Spleen (tissue), 11 donors: ENCODE measurements around the gene PRKCE. TPM values are rescaled to one million over a fixed set of nuclear protein-coding genes. Genes with fewer than 3 reads are reported as not detected.
A peak's percentile ranks its signal among the peaks of the same experiment; 100 is the strongest.

Experiments
- DNase-seq: peaks from one replicate; pipeline ENCODE4 v3.0.0-alpha.2; 2020
- H3K27ac ChIP-seq, 8 donors: fragments of 200-600 bp; sonication (generic) in 7 of 8; 1 replicate in 4 of 8; 2 replicates in 4 of 8; pipeline versions ENCODE4 v1.5.0 to v1.8.0; 2016 to 2021; ENCODE audit warnings: inconsistent platforms in 4 of 8, mild to moderate bottlenecking in 4 of 8, moderate library complexity in 1 of 8
- H3K27me3 ChIP-seq, 7 donors: fragments of 200-600 bp; sonication (generic) in 6 of 7; replicated peaks in 1 of 7; 1 replicate in 4 of 7; 2 replicates in 3 of 7; pipeline versions ENCODE4 v1.5.0 to v1.8.0; 2016 to 2021; ENCODE audit warnings: inconsistent platforms in 3 of 7, mild to moderate bottlenecking in 1 of 7
- H3K36me3 ChIP-seq, 6 donors: fragments of 200-600 bp; sonication (generic) in 5 of 6; 1 replicate in 4 of 6; 2 replicates in 2 of 6; pipeline versions ENCODE4 v1.5.0 to v1.8.0; 2016 to 2021; ENCODE audit warnings: inconsistent platforms in 2 of 6
- H3K4me1 ChIP-seq, 6 donors: fragments of 200-600 bp; sonication (generic) in 5 of 6; 1 replicate in 3 of 6; 2 replicates in 3 of 6; pipeline versions ENCODE4 v1.5.0 to v1.8.0; 2016 to 2021; ENCODE audit warnings: inconsistent platforms in 3 of 6
- H3K4me3 ChIP-seq, 8 donors: fragments of 200-600 bp; sonication (generic) in 7 of 8; 1 replicate in 4 of 8; 2 replicates in 4 of 8; pipeline versions ENCODE4 v1.5.0 to v1.8.0; 2016 to 2021; ENCODE audit warnings: inconsistent platforms in 4 of 8, mild to moderate bottlenecking in 4 of 8, moderate library complexity in 2 of 8
- H3K9me3 ChIP-seq, 8 donors: fragments of 200-600 bp; sonication (generic) in 7 of 8; 1 replicate in 4 of 8; 2 replicates in 4 of 8; pipeline versions ENCODE4 v1.5.0 to v1.8.0; 2016 to 2021; ENCODE audit warnings: inconsistent platforms in 4 of 8
- POLR2A ChIP-seq, 3 donors: fragments of 450-650 bp; IDR thresholded peaks; one replicate each; pipeline ENCODE4 v1.5.1; 2017; ENCODE audit warnings: antibody characterized with exemption in 3 of 3, mild to moderate bottlenecking in 1 of 3
- POLR2AphosphoS5 ChIP-seq, 3 donors: sonication (generic); formaldehyde crosslinking; IDR thresholded peaks; one replicate each; pipeline ENCODE4 v1.5.1; 2017; ENCODE audit warnings: antibody characterized with exemption in 3 of 3
- WGBS, 5 donors: extraction: QIAGEN DNeasy Blood & Tissue Kit in 3 of 5; methylation state at CpG; one replicate each; pipeline versions ENCODE4 v1.1.5 to v1.1.7; 2013 to 2018; 5-methylcytosine and 5-hydroxymethylcytosine counted together
- intact Hi-C: fragments of 100-400 bp; cut with DNase I; formaldehyde crosslinking; loops from one replicate; pipeline ENCODE4 v1.15.0; 2023; ENCODE audit warnings: low total_unique reads
- polyA plus RNA-seq, 3 donors: library from polyadenylated mRNA; stranded (reverse); fragments of 200-250 nt; gene quantifications; one replicate each; pipeline ENCODE4 v1.2.1, GENCODE V29; 2013
- total RNA-seq, 7 donors: library from RNA; depleted of rRNA in 3 of 7; stranded (reverse); fragments of >200 nt in 3 of 7; fragmentation: NEBNext Ultra II Directional in 4 of 7; extraction: Animal tissue kit (Norgen Biotek cat#: 25700) in 4 of 7; gene quantifications; one replicate each; pipeline versions ENCODE4 v1.1.0 to v1.2.1, GENCODE V29; 2016 to 2021
- TF ChIP-seq, protein P1 (sequence below), 11 experiments: fragments of 200-600 bp in 7 of 11; fragments of 450-650 bp in 4 of 11; sonication (generic) in 4 of 11; IDR thresholded peaks in 8 of 11; conservative IDR thresholded peaks in 3 of 11; 1 replicate in 7 of 11; 2 replicates in 4 of 11; pipeline versions ENCODE4 v1.4.0 to v1.8.0; 2016 to 2021; ENCODE audit warnings: antibody characterized with exemption in 11 of 11, inconsistent platforms in 4 of 11, mild to moderate bottlenecking in 1 of 11
- donor health status: healthy with polysubstance abuse.
- donor health status: DM: no; HTN: no; CAD: no; lungs with moderate emphysema.
- donor health status: DM: no; HTN: no; CAD: no.
- donor health status: Bipolar disorder and iron deficiency.
- donor health status: healthy.
- donor health status: DM: no; HTN: no; CAD: no.
- donor health status: DM: yes; HTN: yes; CAD: no.

The PRKCE gene
- total and polyA plus RNA-seq, 10 donors, result 2.5 to 43.6 (median 18.8) TPM

DNA sequence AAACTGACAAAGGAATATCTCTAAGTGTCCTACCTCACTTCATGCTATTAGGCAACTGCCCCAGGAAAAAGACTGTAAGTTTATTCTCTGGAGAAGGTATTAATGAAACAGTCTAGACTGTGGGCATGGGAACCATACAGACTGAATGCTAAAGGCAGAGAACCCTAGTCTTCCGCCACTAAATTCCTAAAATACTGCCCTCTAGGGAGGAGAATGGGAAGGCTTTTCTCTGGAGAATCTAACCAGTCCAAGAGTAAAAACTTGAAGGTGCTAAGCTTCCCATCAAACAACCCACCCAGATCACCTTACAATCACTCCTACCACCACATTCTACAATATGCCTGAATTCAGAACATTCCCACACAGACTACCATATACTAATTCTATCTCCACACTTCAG lies 43.8 kb upstream of the PRKCE start:
- Histone ChIP-seq H3K9me3 (no peaks in the 10 kb centered on the region), H3K36me3 (peaks cover 0 to 26% (median 11%) of the 10 kb centered on the region in 6 donors), H3K27me3 (no peaks in the 10 kb centered on the region), H3K4me3 (no peak overlapping the region), H3K27ac (no peak overlapping the region), H3K4me1 (peaks cover 7 to 63% (median 29%) of the 10 kb centered on the region in 6 donors)
- WGBS, 5 donors, result 79 to 100% (median 88%) methylated on average over 1 of the region's 1 CpG
- intact Hi-C loops, result no loop called here
- no peak for TF ChIP-seq POLR2A (IDR thresholded peaks at IDR 0.05)
- TF ChIP-seq, protein P1, sequence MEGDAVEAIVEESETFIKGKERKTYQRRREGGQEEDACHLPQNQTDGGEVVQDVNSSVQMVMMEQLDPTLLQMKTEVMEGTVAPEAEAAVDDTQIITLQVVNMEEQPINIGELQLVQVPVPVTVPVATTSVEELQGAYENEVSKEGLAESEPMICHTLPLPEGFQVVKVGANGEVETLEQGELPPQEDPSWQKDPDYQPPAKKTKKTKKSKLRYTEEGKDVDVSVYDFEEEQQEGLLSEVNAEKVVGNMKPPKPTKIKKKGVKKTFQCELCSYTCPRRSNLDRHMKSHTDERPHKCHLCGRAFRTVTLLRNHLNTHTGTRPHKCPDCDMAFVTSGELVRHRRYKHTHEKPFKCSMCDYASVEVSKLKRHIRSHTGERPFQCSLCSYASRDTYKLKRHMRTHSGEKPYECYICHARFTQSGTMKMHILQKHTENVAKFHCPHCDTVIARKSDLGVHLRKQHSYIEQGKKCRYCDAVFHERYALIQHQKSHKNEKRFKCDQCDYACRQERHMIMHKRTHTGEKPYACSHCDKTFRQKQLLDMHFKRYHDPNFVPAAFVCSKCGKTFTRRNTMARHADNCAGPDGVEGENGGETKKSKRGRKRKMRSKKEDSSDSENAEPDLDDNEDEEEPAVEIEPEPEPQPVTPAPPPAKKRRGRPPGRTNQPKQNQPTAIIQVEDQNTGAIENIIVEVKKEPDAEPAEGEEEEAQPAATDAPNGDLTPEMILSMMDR (IDR thresholded peaks at IDR 0.05 in 8 of 11, conservative IDR thresholded peaks at IDR 0.05 in 3 of 11), result peak in 2 of 11 experiments; percentile 6 to 11
- DNase-seq, result no peak

DNA sequence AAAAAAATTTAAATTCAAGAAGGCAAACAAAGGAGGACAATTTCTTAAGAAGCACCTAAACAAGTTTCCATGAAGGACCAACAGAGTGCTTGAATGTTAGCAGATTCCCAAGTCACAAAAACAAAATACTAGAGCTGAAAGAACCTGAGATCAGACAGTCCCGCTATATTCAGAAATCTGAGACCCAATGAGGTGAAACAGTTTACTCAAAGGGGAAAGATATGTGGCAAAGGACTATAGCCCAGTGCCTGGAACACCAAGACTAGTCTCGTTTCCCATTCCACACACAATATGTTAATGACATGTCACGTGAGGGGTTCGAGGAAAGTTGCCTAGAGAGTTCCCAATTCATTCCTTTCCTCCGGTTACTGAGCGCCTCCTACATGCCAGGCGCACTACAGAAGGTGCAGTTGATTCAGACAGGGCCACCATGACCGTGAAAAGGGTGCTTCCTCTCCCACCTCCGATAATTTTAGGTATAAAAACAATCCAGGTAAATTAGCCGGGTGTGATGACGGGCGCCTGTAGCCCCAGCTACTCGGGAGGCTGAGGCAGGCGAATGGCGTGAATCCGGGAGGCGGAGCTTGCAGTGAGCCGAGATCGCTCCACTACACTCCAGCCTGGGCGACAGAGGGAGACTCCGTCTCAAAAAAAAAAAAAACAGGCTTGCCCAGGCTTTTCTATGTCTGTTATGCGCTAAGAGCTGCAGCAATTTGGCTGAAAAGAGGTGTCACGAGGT lies 41.0 kb upstream of the PRKCE start:
- Histone ChIP-seq H3K4me1 (peaks cover 7 to 56% (median 29%) of the 10 kb centered on the region in 6 donors), H3K9me3 (no peaks in the 10 kb centered on the region), H3K4me3 (peak overlapping the region; percentile 57 to 89 (median 76)), H3K36me3 (peaks cover 0 to under 1% (median 0%) of the 10 kb centered on the region in 6 donors), H3K27me3 (no peaks in the 10 kb centered on the region), H3K27ac (peak overlapping the region; percentile 53 to 95 (median 92))
- WGBS, 5 donors, result 1 to 2% (median 1%) methylated on average over 23 of the region's 23 CpGs
- no peak for TF ChIP-seq POLR2AphosphoS5 (IDR thresholded peaks at IDR 0.05)
- TF ChIP-seq, protein P1 (IDR thresholded peaks at IDR 0.05 in 8 of 11, conservative IDR thresholded peaks at IDR 0.05 in 3 of 11), result peak in 4 of 11 experiments; percentile 11 to 27 (median 16)
- intact Hi-C loops, result no loop called here
- DNase-seq, result peak; percentile 82

DNA sequence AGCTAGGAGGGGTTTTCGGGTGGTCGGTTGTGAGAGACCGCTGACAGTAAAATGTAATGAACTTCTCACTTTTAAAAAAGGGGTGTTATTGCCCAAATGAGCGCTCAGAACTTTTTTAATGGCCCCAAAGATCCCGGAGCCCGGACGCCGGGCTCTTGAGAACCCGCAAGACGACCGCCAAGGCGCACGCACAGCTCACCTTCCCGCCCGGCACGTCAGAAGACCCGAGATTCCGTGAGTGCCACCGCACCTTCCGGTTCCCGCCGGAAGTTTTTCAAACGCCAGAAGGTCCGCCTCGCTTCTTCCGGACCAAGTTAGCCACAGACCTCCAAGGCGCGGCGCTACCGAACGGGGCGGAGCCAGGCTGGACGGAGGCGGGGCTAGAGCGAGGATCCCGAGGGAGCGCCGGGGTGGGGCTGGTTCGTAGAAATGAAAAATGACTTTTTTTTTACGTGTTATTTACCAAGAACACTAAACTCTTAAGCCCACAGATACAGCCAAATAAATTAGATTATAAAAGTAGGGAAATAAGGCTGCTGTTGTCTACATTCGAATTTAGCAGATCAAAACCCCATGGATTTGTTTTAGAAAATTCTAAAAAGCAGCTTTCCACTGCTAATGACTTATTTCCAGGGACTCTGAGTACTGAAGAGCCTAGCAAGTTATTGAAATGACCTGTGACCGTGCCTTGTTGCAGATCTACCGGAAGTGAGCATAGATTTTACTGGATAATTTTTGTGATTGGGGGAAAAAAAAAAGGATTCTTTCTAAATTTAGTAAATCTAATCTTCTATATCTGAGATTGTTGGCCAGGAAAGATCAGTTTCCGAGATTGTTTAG lies 40.2 kb upstream of the PRKCE start, which contains the start of gene SRBD1:
Gene SRBD1, minus strand, starts transcription at position 248 of the 840 bp plus-strand sequence. CDS start 5,826 bp downstream, outside the sequence.
- no peaks in the 10 kb centered on the region for H3K36me3 ChIP-seq
- H3K4me1 ChIP-seq, result peaks cover 7 to 55% (median 29%) of the 10 kb centered on the region in 6 donors
- peak; percentile 98 for DNase-seq
- TF ChIP-seq, protein P1 (IDR thresholded peaks at IDR 0.05 in 8 of 11, conservative IDR thresholded peaks at IDR 0.05 in 3 of 11), result peak in 2 of 11 experiments; percentile 7 to 20
- TF ChIP-seq POLR2AphosphoS5 (IDR thresholded peaks at IDR 0.05) (peak; percentile 92 to 93 (median 92)), POLR2A (IDR thresholded peaks at IDR 0.05) (peak in 1 of 3 donors; percentile 51)
- no peaks in the 10 kb centered on the region for H3K9me3 ChIP-seq
- intact Hi-C loops, result no loop called here
- H3K27me3 ChIP-seq, result no peaks in the 10 kb centered on the region
- WGBS, 5 donors, result 3 to 4% (median 3%) methylated on average over 44 of the region's 44 CpGs
- peak within 1 kb of the TSS; percentile 57 to 89 (median 76) for H3K4me3 ChIP-seq
- peak within 1 kb of the TSS; percentile 53 to 95 (median 92) for H3K27ac ChIP-seq
